Stimulated activated CD8-positive, alpha-beta memory T cell treated with anti-CD3 and anti-CD28 coated beads, Interleukin-2, amount 100 ng/mL, for 48 hours (primary cell): ENCODE measurements around the gene PTPRM.

ENCODE experiments used
- DNase-seq, 2 donors: peaks; one replicate each; pipeline ENCODE4 v3.0.0-alpha.2; 2020; ENCODE audit warnings: low read depth in 2 of 2

PTPRM gene

GRCh38 chr18:7567474-7568425, 634 bp downstream of the PTPRM start:
- DNase-seq = no peak

- no peak for DNase-seq
Observed at GRCh38 chr18:7568426-7568825, 1.3 kb downstream of the PTPRM start.

GRCh38 chr18:7571626-7572025, 4.5 kb downstream of the PTPRM start:
- DNase-seq = no peak

- DNase-seq = no peak
Observed at GRCh38 chr18:7572822-7573221, 5.7 kb downstream of the PTPRM start.

- no peak for DNase-seq
Observed at GRCh38 chr18:7575465-7576028, 8.4 kb downstream of the PTPRM start.

GRCh38 chr18:7576077-7576476, 9.0 kb downstream of the PTPRM start:
- no peak for DNase-seq

- DNase-seq = no peak
Observed at GRCh38 chr18:7576685-7577084, 9.6 kb downstream of the PTPRM start.

- no peak for DNase-seq
Observed at GRCh38 chr18:7577706-7578105, 10.6 kb downstream of the PTPRM start.

GRCh38 chr18:7579176-7579917, 12.2 kb downstream of the PTPRM start:
- DNase-seq = no peak

GRCh38 chr18:7579918-7580542, 12.9 kb downstream of the PTPRM start:
- DNase-seq = no peak

GRCh38 chr18:7584646-7585275, 17.6 kb downstream of the PTPRM start:
- DNase-seq = no peak

GRCh38 chr18:7585276-7585670, 18.2 kb downstream of the PTPRM start:
- DNase-seq = no peak

- DNase-seq = no peak
Observed at GRCh38 chr18:7586379-7586778, 19.3 kb downstream of the PTPRM start.

GRCh38 chr18:7590826-7591560, 23.9 kb downstream of the PTPRM start:
- no peak for DNase-seq

GRCh38 chr18:7592305-7593071, 25.4 kb downstream of the PTPRM start:
- DNase-seq = no peak

- DNase-seq = no peak
Observed at GRCh38 chr18:7593218-7593819, 26.2 kb downstream of the PTPRM start.

- no peak for DNase-seq
Observed at GRCh38 chr18:7596147-7596546, 29.0 kb downstream of the PTPRM start.

GRCh38 chr18:7597500-7597899, 30.4 kb downstream of the PTPRM start:
- DNase-seq = no peak

GRCh38 chr18:7598167-7599047, 31.3 kb downstream of the PTPRM start:
- no peak for DNase-seq
